PC-3 (cell line): ENCODE data around the gene HARS1.

Experiments
- EZH2 ChIP-seq: fragments of 300-600 bp; sonication (generic); IDR thresholded peaks from one replicate; pipeline ENCODE4 v1.6.1; 2017; ENCODE audit warnings: antibody characterized with exemption, mild to moderate bottlenecking, low read length; ENCODE audit not compliant: unreplicated experiment
- TF ChIP-seq, protein P1 (sequence below): fragments of 300-600 bp; sonication (generic); conservative IDR thresholded peaks from 2 replicates; pipeline ENCODE4 v1.5.1; 2017; ENCODE audit warnings: antibody characterized with exemption, low read depth, mild to moderate bottlenecking, low read length

DNA sequence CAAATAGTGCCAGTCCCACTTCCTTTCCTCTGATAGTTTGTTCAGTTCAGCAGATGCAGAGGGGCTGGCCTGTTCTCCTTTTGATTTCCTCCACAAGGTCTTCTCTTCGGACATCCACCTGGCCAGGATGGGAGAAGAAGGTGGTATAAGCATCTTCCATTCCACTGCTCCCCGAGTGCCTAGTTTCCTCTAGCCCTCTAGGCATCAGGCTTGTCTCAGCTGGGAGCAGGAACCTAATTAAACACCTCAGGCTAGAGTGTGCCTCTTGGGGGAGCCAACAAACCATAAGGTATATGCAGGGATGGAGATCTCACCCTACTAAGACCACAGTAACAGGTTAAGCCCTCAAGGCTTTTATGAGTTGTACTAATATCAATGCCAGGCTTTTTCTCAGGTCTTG is 17.0 kb downstream of the HARS1 start:
- TF ChIP-seq, protein P1, sequence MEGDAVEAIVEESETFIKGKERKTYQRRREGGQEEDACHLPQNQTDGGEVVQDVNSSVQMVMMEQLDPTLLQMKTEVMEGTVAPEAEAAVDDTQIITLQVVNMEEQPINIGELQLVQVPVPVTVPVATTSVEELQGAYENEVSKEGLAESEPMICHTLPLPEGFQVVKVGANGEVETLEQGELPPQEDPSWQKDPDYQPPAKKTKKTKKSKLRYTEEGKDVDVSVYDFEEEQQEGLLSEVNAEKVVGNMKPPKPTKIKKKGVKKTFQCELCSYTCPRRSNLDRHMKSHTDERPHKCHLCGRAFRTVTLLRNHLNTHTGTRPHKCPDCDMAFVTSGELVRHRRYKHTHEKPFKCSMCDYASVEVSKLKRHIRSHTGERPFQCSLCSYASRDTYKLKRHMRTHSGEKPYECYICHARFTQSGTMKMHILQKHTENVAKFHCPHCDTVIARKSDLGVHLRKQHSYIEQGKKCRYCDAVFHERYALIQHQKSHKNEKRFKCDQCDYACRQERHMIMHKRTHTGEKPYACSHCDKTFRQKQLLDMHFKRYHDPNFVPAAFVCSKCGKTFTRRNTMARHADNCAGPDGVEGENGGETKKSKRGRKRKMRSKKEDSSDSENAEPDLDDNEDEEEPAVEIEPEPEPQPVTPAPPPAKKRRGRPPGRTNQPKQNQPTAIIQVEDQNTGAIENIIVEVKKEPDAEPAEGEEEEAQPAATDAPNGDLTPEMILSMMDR = no peak
- no peak for TF ChIP-seq EZH2
